C4-2B (cell line): ENCODE results near the gene MYO1C.

Source experiments
- CTCF ChIP-seq: fragments of 450-650 bp; conservative IDR thresholded peaks from 2 replicates; pipeline ENCODE4 v1.5.1; 2017; ENCODE audit warnings: mild to moderate bottlenecking
- ZFX ChIP-seq: fragments of 450-650 bp; IDR thresholded peaks from 2 replicates; pipeline ENCODE4 v1.6.1; 2017

- TF ChIP-seq CTCF (no peak), ZFX (no peak)
These were observed 25.9 kb upstream of the MYO1C start for GRCh38 chr17:1518410-1518809.
